ENCODE data around the gene MTG1.
"Not testable (repeated sequence)": the region's sequence is repeated elsewhere in the genome, so short reads cannot be mapped to it uniquely, and the experiment has no call there.

The MTG1 gene

DNA sequence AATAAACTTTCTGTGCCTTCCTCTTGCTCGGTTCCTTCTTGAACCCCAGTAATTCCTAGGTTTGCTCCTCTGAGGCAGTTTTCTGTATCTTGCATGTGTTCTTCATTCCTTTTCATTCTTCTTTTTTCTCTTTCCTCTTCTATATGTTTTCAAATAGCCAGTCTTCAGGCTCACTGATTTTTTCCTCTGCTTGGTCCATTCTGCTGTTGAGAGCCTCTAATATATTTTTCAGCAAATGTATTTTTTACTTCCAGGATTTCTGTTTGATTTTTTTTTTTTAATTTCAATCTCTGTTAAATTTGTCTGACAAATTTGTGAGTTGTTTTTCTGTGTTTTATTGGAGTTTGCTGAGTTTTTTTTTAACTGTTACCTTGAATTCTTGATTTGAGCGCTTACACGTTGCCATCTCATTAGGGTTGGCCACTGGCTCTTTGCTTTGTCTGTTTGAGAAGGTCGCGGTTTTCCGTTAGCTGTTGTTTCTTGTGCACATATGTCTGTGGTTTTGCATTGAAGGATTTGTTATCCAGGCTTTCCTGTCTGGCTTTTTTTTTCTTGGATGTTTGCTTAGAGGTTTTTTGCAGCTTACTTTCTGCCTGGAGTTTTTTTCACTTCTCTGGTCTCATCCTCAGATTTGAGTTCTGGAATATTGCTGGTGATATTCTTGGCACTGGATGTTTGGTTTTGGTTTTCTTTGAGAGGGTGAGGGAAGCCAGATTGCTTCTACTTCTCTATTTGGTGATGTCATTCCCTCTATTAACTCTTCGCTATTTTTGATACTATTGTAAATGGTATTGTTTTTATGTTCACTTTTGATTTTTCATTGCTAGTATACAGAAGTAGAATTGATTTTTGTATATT is 17.8 kb downstream of the MTG1 start:
- DNase-seq (ENCODE audit: low read depth) = no peak
- TF ChIP-seq, protein P1, sequence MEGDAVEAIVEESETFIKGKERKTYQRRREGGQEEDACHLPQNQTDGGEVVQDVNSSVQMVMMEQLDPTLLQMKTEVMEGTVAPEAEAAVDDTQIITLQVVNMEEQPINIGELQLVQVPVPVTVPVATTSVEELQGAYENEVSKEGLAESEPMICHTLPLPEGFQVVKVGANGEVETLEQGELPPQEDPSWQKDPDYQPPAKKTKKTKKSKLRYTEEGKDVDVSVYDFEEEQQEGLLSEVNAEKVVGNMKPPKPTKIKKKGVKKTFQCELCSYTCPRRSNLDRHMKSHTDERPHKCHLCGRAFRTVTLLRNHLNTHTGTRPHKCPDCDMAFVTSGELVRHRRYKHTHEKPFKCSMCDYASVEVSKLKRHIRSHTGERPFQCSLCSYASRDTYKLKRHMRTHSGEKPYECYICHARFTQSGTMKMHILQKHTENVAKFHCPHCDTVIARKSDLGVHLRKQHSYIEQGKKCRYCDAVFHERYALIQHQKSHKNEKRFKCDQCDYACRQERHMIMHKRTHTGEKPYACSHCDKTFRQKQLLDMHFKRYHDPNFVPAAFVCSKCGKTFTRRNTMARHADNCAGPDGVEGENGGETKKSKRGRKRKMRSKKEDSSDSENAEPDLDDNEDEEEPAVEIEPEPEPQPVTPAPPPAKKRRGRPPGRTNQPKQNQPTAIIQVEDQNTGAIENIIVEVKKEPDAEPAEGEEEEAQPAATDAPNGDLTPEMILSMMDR (IDR thresholded peaks at IDR 0.05; ENCODE audit: low read depth, low read length, missing control alignments) = no peak
- H3K4me3 ChIP-seq (ENCODE audit: low read depth, low read length) = no peak overlapping the region

DNA sequence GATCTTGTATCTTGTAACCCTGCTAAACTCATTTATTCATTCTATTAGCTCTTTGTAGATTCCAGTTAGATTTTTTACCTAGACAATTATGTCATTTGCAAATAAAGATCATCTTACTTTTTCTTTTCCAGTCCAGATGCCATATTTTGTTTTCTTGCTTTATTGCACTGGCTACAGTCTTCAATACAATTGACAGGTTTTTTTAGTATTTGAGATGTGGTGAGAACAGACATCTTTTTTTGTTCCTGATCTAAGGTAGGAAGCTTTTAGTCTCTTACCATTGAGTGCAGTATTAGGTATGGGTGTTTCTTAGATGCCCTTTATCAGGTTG is 18.4 kb downstream of the MTG1 start:
- H3K4me3 ChIP-seq (ENCODE audit: low read depth, low read length) = no peak overlapping the region
- DNase-seq (ENCODE audit: low read depth) = no peak
- TF ChIP-seq, protein P1 (IDR thresholded peaks at IDR 0.05; ENCODE audit: low read depth, low read length, missing control alignments) = no peak

DNA sequence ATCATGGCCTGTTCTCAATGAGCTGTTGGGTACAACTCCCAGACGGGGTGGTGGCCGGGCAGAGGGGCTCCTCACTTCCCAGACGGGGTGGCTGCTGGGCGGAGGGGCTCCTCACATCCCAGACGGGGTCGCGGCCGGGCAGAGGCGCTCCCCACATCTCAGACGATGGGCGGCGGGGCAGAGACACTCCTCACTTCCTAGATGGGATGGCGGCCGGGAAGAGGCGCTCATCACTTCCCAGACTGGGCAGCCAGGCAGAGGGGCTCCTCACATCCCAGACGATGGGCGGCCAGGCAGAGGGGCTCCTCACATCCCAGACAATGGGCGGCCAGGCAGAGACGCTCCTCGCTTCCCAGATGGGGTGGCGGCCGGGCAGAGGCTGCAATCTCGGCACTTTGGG is 20.4 kb downstream of the MTG1 start:
- not testable (repeated sequence) for H3K4me3 ChIP-seq (ENCODE audit: low read depth, low read length); DNase-seq (ENCODE audit: low read depth)

DNA sequence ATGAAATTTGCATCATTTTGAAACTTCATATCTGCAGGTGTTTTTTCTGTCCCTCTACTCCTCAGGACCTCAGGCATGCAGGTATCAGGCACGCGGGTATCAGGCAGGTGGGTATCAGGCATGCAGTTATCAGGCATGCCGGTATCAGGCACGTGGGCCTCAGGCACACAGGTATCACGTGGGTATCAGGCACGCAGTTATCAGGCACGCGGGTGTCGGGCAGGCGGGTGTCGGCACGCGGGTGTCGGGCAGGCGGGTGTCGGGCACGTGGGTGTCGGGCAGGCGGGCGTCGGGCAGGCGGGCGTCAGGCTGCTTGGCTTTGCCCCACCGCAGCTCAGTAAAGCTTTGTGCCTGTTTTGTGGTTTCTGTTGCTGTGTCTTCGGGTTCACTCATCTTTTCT is 21.8 kb downstream of the MTG1 start:
- no peak overlapping the region for H3K4me3 ChIP-seq (ENCODE audit: low read depth, low read length)
- TF ChIP-seq, protein P1 (IDR thresholded peaks at IDR 0.05; ENCODE audit: low read depth, low read length, missing control alignments) = no peak
- DNase-seq (ENCODE audit: low read depth) = no peak

DNA sequence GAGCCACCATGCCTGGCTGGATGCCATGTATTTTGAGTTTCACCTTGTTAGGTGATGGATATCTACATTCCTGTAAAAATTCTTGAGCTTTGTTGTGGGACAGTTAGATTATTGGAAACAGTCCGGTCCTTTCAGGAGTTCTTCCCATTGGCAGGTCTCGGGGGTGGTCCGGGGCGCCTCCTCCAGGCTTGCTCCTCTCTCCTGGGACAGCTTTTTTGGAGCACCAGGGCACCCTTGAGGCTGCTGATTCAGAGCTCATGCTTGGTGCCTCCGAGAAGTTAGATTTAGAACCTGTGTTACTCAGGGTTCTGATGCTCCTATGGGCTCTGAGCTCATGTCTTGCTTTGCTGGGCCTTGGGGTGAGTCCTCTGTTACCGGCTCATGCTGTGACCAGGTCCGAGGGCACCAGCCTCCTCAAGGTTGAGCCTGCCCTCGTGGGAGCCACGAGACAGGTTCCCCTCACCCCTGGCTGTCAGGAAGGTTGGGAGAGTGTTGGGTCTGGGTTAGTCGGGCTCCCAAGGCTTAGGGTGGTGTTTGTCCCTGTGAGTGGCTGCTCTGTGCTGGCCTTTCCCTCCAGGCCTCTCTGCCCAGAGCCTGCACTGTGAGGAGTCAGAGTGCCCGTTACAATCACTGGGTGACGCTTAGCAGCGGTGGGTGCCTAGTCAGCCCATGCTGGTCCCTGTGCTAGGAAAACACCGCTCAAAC is 24.5 kb downstream of the MTG1 start:
- DNase-seq (ENCODE audit: low read depth) = no peak
- no peak overlapping the region for H3K4me3 ChIP-seq (ENCODE audit: low read depth, low read length)
- TF ChIP-seq, protein P1 (IDR thresholded peaks at IDR 0.05; ENCODE audit: low read depth, low read length, missing control alignments) = no peak

DNA sequence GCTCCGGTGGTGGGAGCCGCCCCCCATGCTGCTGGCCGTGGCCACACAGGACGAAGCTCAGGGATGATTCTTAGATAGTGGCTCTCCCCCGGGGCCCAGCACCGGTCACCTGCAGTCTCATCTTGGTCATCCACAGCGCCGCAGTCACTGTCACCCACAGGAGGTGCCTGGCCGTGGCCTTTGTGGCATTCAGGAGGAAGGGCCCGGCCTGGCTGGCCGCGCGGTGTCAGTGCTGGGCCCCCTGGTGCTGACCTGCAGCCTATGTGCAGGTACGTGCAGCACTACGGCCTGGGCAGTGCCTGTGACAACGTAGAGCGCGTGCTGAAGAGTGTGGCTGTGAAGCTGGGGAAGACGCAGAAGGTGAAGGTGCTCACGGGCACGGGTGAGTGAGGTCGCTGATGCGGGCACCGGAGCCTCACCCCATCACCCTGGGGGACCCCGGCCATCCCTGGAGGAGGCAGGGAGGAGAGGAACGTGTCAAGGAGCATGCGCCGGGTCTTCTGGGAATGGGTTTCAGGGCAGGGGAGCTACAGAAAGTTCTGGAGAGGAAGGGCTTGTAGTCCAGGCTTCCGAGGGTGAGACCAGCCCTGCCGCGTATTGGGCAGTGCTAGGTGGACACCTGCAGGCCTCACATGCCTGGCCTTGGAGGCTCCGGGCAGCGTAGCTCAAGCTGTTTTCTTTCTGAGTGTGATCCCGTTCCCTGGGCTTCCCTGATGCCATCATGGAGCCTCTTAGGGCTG is 25.4 kb downstream of the MTG1 start:
- no peak overlapping the region for H3K4me3 ChIP-seq (ENCODE audit: low read depth, low read length)
- TF ChIP-seq, protein P1 (IDR thresholded peaks at IDR 0.05; ENCODE audit: low read depth, low read length, missing control alignments) = no peak
- no peak for DNase-seq (ENCODE audit: low read depth)

DNA sequence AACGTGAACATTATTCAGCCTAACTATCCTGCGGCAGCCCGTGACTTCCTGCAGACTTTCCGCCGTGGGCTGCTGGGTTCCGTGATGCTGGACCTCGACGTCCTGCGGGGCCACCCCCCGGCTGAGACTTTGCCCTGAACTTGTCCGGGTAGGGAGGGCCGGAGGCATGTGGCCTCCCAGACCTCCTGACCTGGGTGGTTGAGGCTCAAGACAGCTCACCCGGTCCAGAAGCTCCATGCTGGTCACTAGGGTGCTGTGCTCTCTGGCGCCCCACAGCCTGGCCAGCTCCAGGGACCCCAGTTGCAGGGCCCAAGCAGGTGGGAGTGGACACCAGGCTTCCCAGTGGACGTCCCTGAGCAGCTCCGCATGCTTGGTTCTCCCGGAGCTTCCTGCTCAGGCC is 26.1 kb downstream of the MTG1 start:
- DNase-seq (ENCODE audit: low read depth) = no peak
- H3K4me3 ChIP-seq (ENCODE audit: low read depth, low read length) = no peak overlapping the region
- TF ChIP-seq, protein P1 (IDR thresholded peaks at IDR 0.05; ENCODE audit: low read depth, low read length, missing control alignments) = no peak

Measured in GM12864 (cell line).